HepG2 (cell line): ENCODE measurements around the gene XAB2. TPM values are rescaled to one million over a fixed set of nuclear protein-coding genes. Genes with fewer than 3 reads are reported as not detected.

Experiments used
- ATAC-seq: fragments of 200-7000 bp; cut with Tn5 transposase; 3 replicates; pipeline ENCODE4 v1.9.1; 2020; ENCODE audit warnings: mild to moderate bottlenecking, moderate library complexity
- BruUV-seq: library from RNA; stranded (reverse); fragments of 400-500 nt; replicated peaks from 2 replicates; lab custom pipeline; 2021; lab: Mats Ljungman, UMichigan
- CTCF ChIA-PET: fragments of 300-600 bp; formaldehyde crosslinking; extraction: SDS; loops from one replicate; lab custom pipeline; 2021; ENCODE audit warnings: low total read pairs, inconsistent platforms, low intra/inter-chr PET ratio; lab: Yijun Ruan, JAX
- POLR2A ChIA-PET: fragments of 350-600 bp; sonication (Branson Sonifier 250); formaldehyde crosslinking; loops from one replicate; lab custom pipeline; 2020; ENCODE audit warnings: antibody characterized with exemption, inconsistent platforms; lab: Yijun Ruan, JAX
- DNase-seq: peaks from one replicate; pipeline ENCODE4 v3.0.0-alpha.2; 2015; ENCODE audit warnings: low spot score
- FAIRE-seq: peaks from 3 replicates; lab custom pipeline; 2011; peaks lifted over from hg19 to GRCh38; lab: Jason Lieb, UNC
- H2AFZ ChIP-seq: one replicate; pipeline ENCODE4 v1.6.1; 2011; ENCODE audit warnings: low read length, inconsistent platforms
- H3K27ac ChIP-seq: fragments of 300-600 bp; 3 replicates; pipeline ENCODE4 v1.8.0; 2011; ENCODE audit warnings: mixed run types, mild to moderate bottlenecking, mixed read lengths, low read length, inconsistent platforms; ENCODE audit not compliant: insufficient read depth; ENCODE audit errors: extremely low read length
- H3K27me3 ChIP-seq, 2 experiments: fragments of 200-600 bp in 1 of 2; 2 replicates in 1 of 2; 3 replicates in 1 of 2; pipeline versions ENCODE4 v1.6.0 to v1.8.0; 2011; ENCODE audit warnings: low read length in 2 of 2, mild to moderate bottlenecking in 2 of 2, moderate library complexity in 2 of 2, inconsistent platforms in 1 of 2; ENCODE audit not compliant: insufficient read depth in 2 of 2, control insufficient read depth in 1 of 2
- H3K36me3 ChIP-seq, 2 experiments: fragments of 200-600 bp in 1 of 2; replicated peaks in 1 of 2; 2 replicates in 1 of 2; 3 replicates in 1 of 2; pipeline versions ENCODE4 v1.5.1 to v1.8.0; 2011; ENCODE audit warnings: low read length in 2 of 2, inconsistent platforms in 1 of 2; ENCODE audit not compliant: insufficient read depth in 2 of 2, control insufficient read depth in 1 of 2
- H3K4me1 ChIP-seq: 2 replicates; pipeline ENCODE4 v1.5.1; 2012; ENCODE audit warnings: low read length, inconsistent platforms; ENCODE audit not compliant: insufficient read depth
- H3K4me2 ChIP-seq: 2 replicates; pipeline ENCODE4 v1.6.0; 2011; ENCODE audit warnings: low read depth, low read length, inconsistent platforms
- H3K4me3 ChIP-seq, 3 experiments: fragments of 200-600 bp in 1 of 3; sonication (generic), shearing (Covaris generic) in 1 of 3; replicated peaks in 1 of 3; 2 replicates each; pipeline ENCODE4 v1.5.1; 2011 to 2016; ENCODE audit warnings: low read length in 3 of 3, inconsistent platforms in 2 of 3, low read depth in 2 of 3, mild to moderate bottlenecking in 2 of 3, control low read depth in 1 of 3, mixed read lengths in 1 of 3; ENCODE audit not compliant: insufficient read depth in 1 of 3
- H3K79me2 ChIP-seq: one replicate; pipeline ENCODE4 v1.6.1; 2011; ENCODE audit warnings: low read length, inconsistent platforms; ENCODE audit not compliant: insufficient read depth
- H3K9ac ChIP-seq: 2 replicates; pipeline ENCODE4 v1.6.0; 2011; ENCODE audit warnings: mild to moderate bottlenecking, low read depth, low read length, inconsistent platforms; ENCODE audit not compliant: insufficient read depth
- H3K9me3 ChIP-seq: 2 replicates; pipeline ENCODE4 v1.5.1; 2012; ENCODE audit warnings: mild to moderate bottlenecking, low read length
- H4K20me1 ChIP-seq: 2 replicates; pipeline ENCODE4 v1.6.0; 2011; ENCODE audit warnings: inconsistent platforms, mild to moderate bottlenecking, low read length, moderate library complexity; ENCODE audit not compliant: insufficient read depth
- EEA1 ChIP-seq: sonication (generic); formaldehyde crosslinking; IDR thresholded peaks from 2 replicates; pipeline ENCODE4 v1.5.1; 2020; ENCODE audit warnings: mild to moderate bottlenecking, missing genetic modification reagents, borderline replicate concordance
- POGK ChIP-seq: sonication (generic); formaldehyde crosslinking; conservative IDR thresholded peaks from 2 replicates; pipeline ENCODE4 v1.8.0; 2022; ENCODE audit warnings: mild to moderate bottlenecking, moderate library complexity, missing genetic modification reagents
- ZFP36 ChIP-seq: fragments of 150-350 bp; IDR thresholded peaks from 2 replicates; pipeline ENCODE4 v1.6.1; 2018; ENCODE audit warnings: borderline replicate concordance, low read length, low read depth; ENCODE audit not compliant: partially characterized antibody
- ZNF468 ChIP-seq: sonication (generic); formaldehyde crosslinking; IDR thresholded peaks from 2 replicates; pipeline ENCODE4 v1.8.0; 2022; ENCODE audit warnings: mild to moderate bottlenecking, moderate library complexity, missing genetic modification reagents
- ZNF562 ChIP-seq: sonication (generic); formaldehyde crosslinking; IDR thresholded peaks from 2 replicates; pipeline ENCODE4 v1.8.0; 2022; ENCODE audit warnings: missing genetic modification reagents, borderline replicate concordance
- ZNF746 ChIP-seq: sonication (generic); formaldehyde crosslinking; IDR thresholded peaks from 2 replicates; pipeline ENCODE4 v1.8.0; 2022; ENCODE audit warnings: mild to moderate bottlenecking, missing genetic modification reagents
- ZSCAN25 ChIP-seq: sonication (generic); formaldehyde crosslinking; IDR thresholded peaks from 2 replicates; pipeline ENCODE4 v1.8.0; 2022; ENCODE audit warnings: mild to moderate bottlenecking, missing genetic modification reagents
- WGBS: methylation state at CpG from one replicate; pipeline ENCODE4 v1.1.6; 2017; ENCODE audit warnings: low lambda C conversion rate; 5-methylcytosine and 5-hydroxymethylcytosine counted together
- in situ Hi-C: cut with HindIII; loops from 2 replicates; pipeline ENCODE4 v1.10.0; 2017; ENCODE audit warnings: low pct_unique_long_range_greater_than_20kb; ENCODE audit not compliant: extremely low pct_ligation_motif_present
- intact Hi-C: fragments of 100-400 bp; cut with micrococcal nuclease; formaldehyde crosslinking; loops from one replicate; pipeline ENCODE4 v1.10.0; 2022; ENCODE audit not compliant: unreplicated experiment
- polyA plus RNA-seq, 8 experiments: library from polyadenylated mRNA; depleted of rRNA in 3 of 8; stranded (reverse) in 7 of 8; unstranded in 1 of 8; fragments of >200 nt; fragmentation: Illumina TruSeq in 4 of 8; extraction: Trizol in 4 of 8; gene quantifications; 2 replicates each; pipeline versions ENCODE4 v1.2.1 to v1.2.3, GENCODE V29; 2011 to 2016; ENCODE audit warnings: low read depth in 4 of 8, missing spikeins in 1 of 8, mixed read lengths in 1 of 8; ENCODE audit not compliant: insufficient read depth in 1 of 8
- total RNA-seq, 5 experiments: library from RNA; depleted of rRNA; stranded (reverse); fragments of >200 nt; fragmentation: Illumina TruSeq; extraction: Trizol; gene quantifications; 2 replicates each; pipeline ENCODE4 v1.2.3, GENCODE V29; 2016; ENCODE audit warnings: low read depth in 1 of 5

The XAB2 gene
- total and polyA plus RNA-seq, 2 of the 13 experiments (the other 11 are each of a cell fraction or from before 2014, with no cell fraction given), result 6.2 to 23.9 TPM

GRCh38 chr19:7650148-7650547 is 20.8 kb upstream of the XAB2 start:
- TF ChIP-seq ZNF468 (CRISPR knock-in tag), result no peak
- peak; percentile 91 for TF ChIP-seq ZFP36
- no peak overlapping the region for H2AFZ ChIP-seq
- H3K9me3 ChIP-seq, result no peaks in the 10 kb centered on the region
- ATAC-seq (no peak), DNase-seq (no peak), FAIRE-seq (no peak)
- BruUV-seq, result no TSS peak
- whole genome bisulfite sequencing, result 66% methylated on average over 2 of the region's 2 CpGs
- H3K27me3 ChIP-seq, result no peaks in the 10 kb centered on the region
- ChIA-PET POLR2A (no interaction called here), CTCF (no interaction called here)
- intact Hi-C loops (no loop called here), in situ Hi-C loops (no loop called here)
- peaks cover 11% of the 10 kb centered on the region for H3K4me1 ChIP-seq
- H3K4me3 ChIP-seq, result no peak overlapping the region
- H3K36me3 ChIP-seq, result no peaks in the 10 kb centered on the region
- no peak overlapping the region for H3K27ac ChIP-seq
- H4K20me1 ChIP-seq, result no peaks in the 10 kb centered on the region
- H3K79me2 ChIP-seq, result no peaks in the 10 kb centered on the region
- no peak overlapping the region for H3K4me2 ChIP-seq
- no peak overlapping the region for H3K9ac ChIP-seq

- BruUV-seq, result no TSS peak
- in situ Hi-C loops (no loop called here), intact Hi-C loops (no loop called here)
- Histone ChIP-seq H3K4me2 (no peak overlapping the region), H4K20me1 (no peaks in the 10 kb centered on the region), H3K79me2 (no peaks in the 10 kb centered on the region), H3K9ac (no peak overlapping the region), H3K4me1 (peaks cover 11% of the 10 kb centered on the region), H3K4me3 (no peak overlapping the region), H3K9me3 (no peaks in the 10 kb centered on the region), H3K27me3 (no peaks in the 10 kb centered on the region), H2AFZ (no peak overlapping the region), H3K27ac (no peak overlapping the region), H3K36me3 (no peaks in the 10 kb centered on the region)
- DNase-seq, result no peak
- 78% methylated on average over 11 of the region's 15 CpGs for WGBS
- no peak for FAIRE-seq
- ChIA-PET CTCF (no interaction called here), POLR2A (no interaction called here)
- ATAC-seq, result no peak
- TF ChIP-seq EEA1 (CRISPR knock-in tag), result no peak
- TF ChIP-seq ZSCAN25, result no peak
- no peak for TF ChIP-seq POGK
- TF ChIP-seq ZNF562 (CRISPR knock-in tag), result no peak
- no peak for TF ChIP-seq ZNF746 (CRISPR knock-in tag)
Observed at GRCh38 chr19:7648265-7649014, 19.1 kb upstream of the XAB2 start.
